HEK293T (cell line): ENCODE measurements around the gene MTOR.

Experiments
- CTCF ChIA-PET: fragments of 350-600 bp; formaldehyde crosslinking; extraction: SDS; loops from one replicate; lab custom pipeline; 2021; ENCODE audit warnings: antibody characterized with exemption, inconsistent platforms; lab: Yijun Ruan, JAX
- POLR2A ChIA-PET: fragments of 350-600 bp; formaldehyde crosslinking; extraction: SDS; loops from one replicate; lab custom pipeline; 2020; ENCODE audit warnings: antibody characterized with exemption, inconsistent platforms; lab: Yijun Ruan, JAX
- DNase-seq: peaks from one replicate; pipeline ENCODE4 v3.0.0; 2012; ENCODE audit warnings: mixed read lengths; ENCODE audit errors: extremely low spot score
- ARNT ChIP-seq: fragments of 450-650 bp; IDR thresholded peaks from 2 replicates; pipeline ENCODE4 v1.6.1; 2017; ENCODE audit warnings: mild to moderate bottlenecking
- BHLHE40 ChIP-seq: fragments of 450-650 bp; IDR thresholded peaks from 2 replicates; pipeline ENCODE4 v1.6.1; 2016; ENCODE audit warnings: mild to moderate bottlenecking, moderate library complexity, borderline replicate concordance
- CTBP1 ChIP-seq: fragments of 450-650 bp; IDR thresholded peaks from 2 replicates; pipeline ENCODE4 v1.6.1; 2016; ENCODE audit warnings: borderline replicate concordance
- ELF4 ChIP-seq: fragments of 450-650 bp; IDR thresholded peaks from 2 replicates; pipeline ENCODE4 v1.6.1; 2017; ENCODE audit warnings: antibody characterized with exemption
- FOXA1 ChIP-seq: fragments of 450-650 bp; IDR thresholded peaks from 2 replicates; pipeline ENCODE4 v1.6.1; 2016; ENCODE audit warnings: mild to moderate bottlenecking
- FOXK2 ChIP-seq: fragments of 450-650 bp; IDR thresholded peaks from 2 replicates; pipeline ENCODE4 v1.6.1; 2016; ENCODE audit warnings: mild to moderate bottlenecking
- FOXM1 ChIP-seq: fragments of 450-650 bp; IDR thresholded peaks from 2 replicates; pipeline ENCODE4 v1.6.1; 2017; ENCODE audit warnings: mild to moderate bottlenecking, borderline replicate concordance
- HDGF ChIP-seq: fragments of 450-650 bp; IDR thresholded peaks from 2 replicates; pipeline ENCODE4 v1.6.1; 2017; ENCODE audit warnings: antibody characterized with exemption, borderline replicate concordance
- L3MBTL2 ChIP-seq: fragments of 450-650 bp; conservative IDR thresholded peaks from 2 replicates; pipeline ENCODE4 v1.6.1; 2016; ENCODE audit warnings: mild to moderate bottlenecking
- LEF1 ChIP-seq: fragments of 450-650 bp; IDR thresholded peaks from 2 replicates; pipeline ENCODE4 v1.6.1; 2017; ENCODE audit warnings: mild to moderate bottlenecking, borderline replicate concordance
- NFRKB ChIP-seq: fragments of 450-650 bp; IDR thresholded peaks from 2 replicates; pipeline ENCODE4 v1.6.1; 2016; ENCODE audit warnings: mild to moderate bottlenecking, moderate library complexity
- PKNOX1 ChIP-seq: fragments of 450-650 bp; IDR thresholded peaks from 2 replicates; pipeline ENCODE4 v1.6.1; 2016
- SP1 ChIP-seq: fragments of 450-650 bp; IDR thresholded peaks from 2 replicates; pipeline ENCODE4 v1.6.1; 2017
- SUZ12 ChIP-seq: fragments of 450-650 bp; IDR thresholded peaks from 2 replicates; pipeline ENCODE4 v1.6.1; 2016; ENCODE audit warnings: mild to moderate bottlenecking
- TARDBP ChIP-seq: fragments of 450-650 bp; IDR thresholded peaks from 2 replicates; pipeline ENCODE4 v1.6.1; 2016
- ZNF384 ChIP-seq: fragments of 450-650 bp; IDR thresholded peaks from 2 replicates; pipeline ENCODE4 v1.6.1; 2016

The MTOR gene

GRCh38 chr1:11293856-11294255 lies 31.5 kb upstream of the MTOR start:
- no peak for DNase-seq
- CTCF ChIA-PET = no interaction called here
- POLR2A ChIA-PET = no interaction called here
- no peak for TF ChIP-seq NFRKB
- TF ChIP-seq PKNOX1 = 0 out of 2 replicates have a peak, but pooled peaks have one; percentile 5

- no peak for DNase-seq
- TF ChIP-seq ELF4 (no peak), SP1 (no peak), ARNT (no peak), FOXM1 (no peak), SUZ12 (no peak), L3MBTL2 (no peak)
- ChIA-PET POLR2A (interaction anchor here (0.8 kb wide), 1 partner anchor 28 kb away, joined by 3 read pairs; the partner anchor contains the start of gene MTOR), CTCF (interaction anchor here (0.7 kb wide), 1 partner anchor 9 kb away, joined by 3 read pairs; no protein-coding TSS in a partner anchor)
Measured at GRCh38 chr1:11291049-11291448, 28.7 kb upstream of the MTOR start.

- CTCF ChIA-PET = interaction anchor here (1.0 kb wide), 1 partner anchor 354 kb away, joined by 3 read pairs; no protein-coding TSS in a partner anchor
Measured at GRCh38 chr1:11289064-11289463, 26.7 kb upstream of the MTOR start.

GRCh38 chr1:11286735-11287410 lies 24.5 kb upstream of the MTOR start:
- DNase-seq = no peak
- TF ChIP-seq LEF1 (no peak), TARDBP (no peak), FOXM1 (no peak), ELF4 (no peak), SUZ12 (no peak), BHLHE40 (no peak), L3MBTL2 (no peak), NFRKB (no peak), PKNOX1 (no peak), FOXA1 (no peak), ZNF384 (no peak), SP1 (no peak), FOXK2 (no peak), ARNT (no peak), CTBP1 (no peak), HDGF (no peak)
- CTCF ChIA-PET = interaction anchor here (1.3 kb wide), 1 partner anchor 362 kb away, joined by 3 read pairs; no protein-coding TSS in a partner anchor
- POLR2A ChIA-PET = no interaction called here

More at GRCh38 chr1:11289064-11289463, 26.7 kb upstream of the MTOR start:
- DNase-seq = no peak
- POLR2A ChIA-PET = interaction anchor here (0.9 kb wide), 1 partner anchor 24 kb away, joined by 3 read pairs; no protein-coding TSS in a partner anchor
- no peak for TF ChIP-seq TARDBP
- TF ChIP-seq FOXK2 = no peak
- TF ChIP-seq SUZ12 = no peak
- no peak for TF ChIP-seq LEF1
- TF ChIP-seq CTBP1 = no peak
- TF ChIP-seq ZNF384 = no peak
- no peak for TF ChIP-seq SP1
- no peak for TF ChIP-seq NFRKB
- TF ChIP-seq ARNT = no peak
- TF ChIP-seq ELF4 = no peak
- no peak for TF ChIP-seq L3MBTL2
- no peak for TF ChIP-seq FOXM1
- TF ChIP-seq FOXA1 = no peak
- no peak for TF ChIP-seq PKNOX1
- TF ChIP-seq BHLHE40 = no peak
- TF ChIP-seq HDGF = no peak

- TF ChIP-seq FOXK2 = no peak
- TF ChIP-seq TARDBP = no peak
- TF ChIP-seq CTBP1 = no peak
- TF ChIP-seq HDGF = no peak
- TF ChIP-seq SUZ12 = no peak
- TF ChIP-seq BHLHE40 = no peak
- no peak for TF ChIP-seq SP1
- no peak for TF ChIP-seq FOXM1
- TF ChIP-seq FOXA1 = no peak
- CTCF ChIA-PET = interaction anchor here (1.3 kb wide), 1 partner anchor 363 kb away, joined by 3 read pairs; no protein-coding TSS in a partner anchor
- DNase-seq = no peak
- POLR2A ChIA-PET = no interaction called here
Measured at GRCh38 chr1:11285883-11286734, 23.8 kb upstream of the MTOR start.

- POLR2A ChIA-PET = no interaction called here
- CTCF ChIA-PET = interaction anchor here (0.6 kb wide), 1 partner anchor 379 kb away, joined by 3 read pairs; the partner anchor contains the start of gene FBXO6
- TF ChIP-seq FOXM1 (no peak), PKNOX1 (no peak), ARNT (no peak)
- DNase-seq = no peak
Measured at GRCh38 chr1:11284784-11285183, 22.4 kb upstream of the MTOR start.
